ENCODE data around the gene GTF3C2. TPM values are rescaled to one million over a fixed set of nuclear protein-coding genes. Genes with fewer than 3 reads are reported as not detected.

Gene GTF3C2
- total and polyA plus RNA-seq, 10 of the 15 experiments (the other 5 are each of a cell fraction or from before 2014, with no cell fraction given): 45.9 to 105 (median 80.3) TPM

- TF ChIP-seq PRDM15 (CRISPR knock-in tag; IDR thresholded peaks at IDR 0.05) (no peak), CTCF (IDR thresholded peaks at IDR 0.05 in 2 of 3, conservative IDR thresholded peaks at IDR 0.05 in 1 of 3; ENCODE audit: control insufficient read depth in 2 of 3, extremely low read depth in 1 of 3, insufficient read depth in 1 of 3, low read depth in 3 of 3, low read length in 3 of 3) (no peak)
Measured at GRCh38 chr2:27351802-27352598, 4.6 kb downstream of the GTF3C2 start (continued).

- no peak overlapping the region for H3K27ac ChIP-seq (ENCODE audit: control insufficient read depth, insufficient read depth)
- no peaks in the 10 kb centered on the region; the same call in 1 of the 2 replicates for H3K4me1 ChIP-seq (ENCODE audit: control insufficient read depth, insufficient read depth, low read length)
- ATAC-seq (no peak), FAIRE-seq (no peak), DNase-seq (ENCODE audit: low read depth, low spot score) (no peak)
- no peak overlapping the region for H3K9ac ChIP-seq (ENCODE audit: control insufficient read depth, insufficient read depth, low read length)
- intact Hi-C loops (cut with micrococcal nuclease; ENCODE audit: unreplicated experiment) (loop anchor here (10.0 kb wide), 1 partner anchor 135 kb away; the partner anchor contains the start of genes ATRAID, CAD and SLC5A6), in situ Hi-C loops (cut with MboI) (no loop called here)
- H3K4me3 ChIP-seq: no peak overlapping the region
- 58% methylated on average over 7 of the region's 7 CpGs for WGBS (ENCODE audit: insufficient coverage, insufficient replicate concordance, low lambda C conversion rate, missing lambda C conversion rate)
- H4K20me1 ChIP-seq (ENCODE audit: control insufficient read depth, insufficient read depth): no peaks in the 10 kb centered on the region
- peaks cover 63% of the 10 kb centered on the region for H3K79me2 ChIP-seq (ENCODE audit: control insufficient read depth, insufficient read depth, low read length)
- ChIA-PET RAD21 (ENCODE audit: unreplicated experiment) (no interaction called here), CTCF (interaction anchor here (0.7 to 1.5 kb wide), 2 partner anchors 49 to 79 kb away, joined by 3 read pairs; no protein-coding TSS in a partner anchor), POLR2A (interaction anchor here (0.5 to 1.2 kb wide), 2 partner anchors 10 to 17 kb away, joined by 4 to 5 read pairs; no protein-coding TSS in a partner anchor), SMC1A (ENCODE audit: uncharacterized antibody, unreplicated experiment) (interaction anchor here (1.5 kb wide), 1 partner anchor 21 kb away, joined by 4 read pairs; the partner anchor contains the start of gene SNX17)
- H3K9me3 ChIP-seq (replicated peaks; ENCODE audit: control insufficient read depth, insufficient read depth, low read length): no peaks in the 10 kb centered on the region
- no peak overlapping the region for H3K4me2 ChIP-seq (ENCODE audit: control insufficient read depth, insufficient read depth)
- no peak for TF ChIP-seq NKRF (conservative IDR thresholded peaks at IDR 0.05)
- TF ChIP-seq ESRRA (IDR thresholded peaks at IDR 0.05; ENCODE audit: low read length): no peak
- no peak for TF ChIP-seq MAX (IDR thresholded peaks at IDR 0.05; ENCODE audit: low read depth, low read length)
- TF ChIP-seq HDGF (IDR thresholded peaks at IDR 0.05): no peak
- TF ChIP-seq HDAC2 (IDR thresholded peaks at IDR 0.05): no peak
- TF ChIP-seq SMAD1 (IDR thresholded peaks at IDR 0.05; ENCODE audit: low read depth, partially characterized antibody): no peak
- TF ChIP-seq NR2C1 (IDR thresholded peaks at IDR 0.05): no peak
- no TSS peak for BruUV-seq (replicated peaks)
- H3K36me3 ChIP-seq (ENCODE audit: control insufficient read depth in 2 of 2, insufficient read depth in 2 of 2, low read length in 1 of 2): no peaks in the 10 kb centered on the region; a peak in 1 of 4 replicates
- no peaks in the 10 kb centered on the region for H3K27me3 ChIP-seq (replicated peaks in 1 of 2; ENCODE audit: control insufficient read depth in 2 of 2, insufficient read depth in 2 of 2, low read length in 1 of 2)
- H2AFZ ChIP-seq (ENCODE audit: control insufficient read depth, low read depth, low read length): no peak overlapping the region
Measured at GRCh38 chr2:27350106-27350693, 6.4 kb downstream of the GTF3C2 start.

Data from GM12878 (cell line).